Measurements from ENCODE around the gene ELOVL1.
"Not testable (repeated sequence)": the region's sequence is repeated elsewhere in the genome, so short reads cannot be mapped to it uniquely, and the experiment has no call there.

The ELOVL1 gene

GRCh38 chr1:43372172-43372571 lies 4.4 kb upstream of the ELOVL1 start:
- no peak for DNase-seq (ENCODE audit: low read depth)
- in situ Hi-C loops (cut with HindIII; ENCODE audit: low sequenced_read_pairs), result no loop called here
- no peak overlapping the region for H3K4me3 ChIP-seq (ENCODE audit: low read depth, low read length)
- no peak for TF ChIP-seq CTCF (IDR thresholded peaks at IDR 0.05; ENCODE audit: low read depth, low read length, missing control alignments)

GRCh38 chr1:43370564-43370963 lies 2.8 kb upstream of the ELOVL1 start:
- in situ Hi-C loops (cut with HindIII; ENCODE audit: low sequenced_read_pairs), result no loop called here
- no peak for DNase-seq (ENCODE audit: low read depth)
- no peak for TF ChIP-seq CTCF (IDR thresholded peaks at IDR 0.05; ENCODE audit: low read depth, low read length, missing control alignments)
- no peak overlapping the region for H3K4me3 ChIP-seq (ENCODE audit: low read depth, low read length)

GRCh38 chr1:43369779-43370178 lies 2.0 kb upstream of the ELOVL1 start:
- in situ Hi-C loops (cut with HindIII; ENCODE audit: low sequenced_read_pairs), result not testable (repeated sequence)

GRCh38 chr1:43368646-43369020 lies 822 bp upstream of the ELOVL1 start:
- no peak for TF ChIP-seq CTCF (IDR thresholded peaks at IDR 0.05; ENCODE audit: low read depth, low read length, missing control alignments)
- peak overlapping the region; percentile 77 for H3K4me3 ChIP-seq (ENCODE audit: low read depth, low read length)
- in situ Hi-C loops (cut with HindIII; ENCODE audit: low sequenced_read_pairs), result no loop called here
- DNase-seq (ENCODE audit: low read depth), result no peak

More at GRCh38 chr1:43369779-43370178, 2.0 kb upstream of the ELOVL1 start:
- not testable (repeated sequence) for DNase-seq (ENCODE audit: low read depth); H3K4me3 ChIP-seq (ENCODE audit: low read depth, low read length)

- no peak for DNase-seq (ENCODE audit: low read depth)
- in situ Hi-C loops (cut with HindIII; ENCODE audit: low sequenced_read_pairs), result no loop called here
- peak overlapping the region; percentile 77 for H3K4me3 ChIP-seq (ENCODE audit: low read depth, low read length)
- no peak for TF ChIP-seq CTCF (IDR thresholded peaks at IDR 0.05; ENCODE audit: low read depth, low read length, missing control alignments)
These were observed 546 bp downstream of the ELOVL1 start for GRCh38 chr1:43367026-43367903.

- H3K4me3 ChIP-seq (ENCODE audit: low read depth, low read length), result peak overlapping the region; percentile 77
- DNase-seq (ENCODE audit: low read depth), result no peak
- no peak for TF ChIP-seq CTCF (IDR thresholded peaks at IDR 0.05; ENCODE audit: low read depth, low read length, missing control alignments)
- in situ Hi-C loops (cut with HindIII; ENCODE audit: low sequenced_read_pairs), result no loop called here
These were observed 1.2 kb downstream of the ELOVL1 start for GRCh38 chr1:43366601-43367025.

GRCh38 chr1:43366179-43366578 lies 1.6 kb downstream of the ELOVL1 start:
- in situ Hi-C loops (cut with HindIII; ENCODE audit: low sequenced_read_pairs), result no loop called here
- no peak for DNase-seq (ENCODE audit: low read depth)
- H3K4me3 ChIP-seq (ENCODE audit: low read depth, low read length), result peak overlapping the region; percentile 77
- no peak for TF ChIP-seq CTCF (IDR thresholded peaks at IDR 0.05; ENCODE audit: low read depth, low read length, missing control alignments)

Data from astrocyte of the cerebellum (primary cell).